Body of pancreas (tissue), 4 donors: ENCODE measurements around the gene MAPK14. TPM values are rescaled to one million over a fixed set of nuclear protein-coding genes. Genes with fewer than 3 reads are reported as not detected.

ENCODE experiments used
- ATAC-seq: fragments of 150-250 bp; one replicate; pipeline ENCODE4 v1.9.1; 2016
- DNase-seq, 4 donors: peaks; one replicate each; pipeline ENCODE4 v3.0.0-alpha.2; 2019
- H3K27ac ChIP-seq, 4 donors: fragments of 200-600 bp; sonication (generic); 1 replicate in 3 of 4; 2 replicates in 1 of 4; pipeline versions ENCODE4 v1.5.1 to v1.6.1; 2016 to 2019; ENCODE audit warnings: mild to moderate bottlenecking in 1 of 4, mixed read lengths in 1 of 4, moderate library complexity in 1 of 4
- H3K27me3 ChIP-seq, 2 donors: fragments of 200-600 bp; sonication (generic); one replicate each; pipeline ENCODE4 v1.6.0; 2016; ENCODE audit warnings: mild to moderate bottlenecking in 1 of 2
- H3K36me3 ChIP-seq, 2 donors: fragments of 200-600 bp; sonication (generic); replicated peaks in 1 of 2; 2 replicates each; pipeline ENCODE4 v1.5.1; 2016; ENCODE audit warnings: low read depth in 2 of 2; ENCODE audit not compliant: insufficient read depth in 1 of 2
- H3K4me1 ChIP-seq: fragments of 200-600 bp; sonication (generic); one replicate; pipeline ENCODE4 v1.6.0; 2016
- H3K4me3 ChIP-seq, 2 donors: fragments of 200-600 bp; sonication (generic); 1 replicate in 1 of 2; 2 replicates in 1 of 2; pipeline ENCODE4 v1.5.1; 2016 to 2019
- H3K9me3 ChIP-seq, 3 donors: fragments of 200-600 bp; sonication (generic); 1 replicate in 2 of 3; 2 replicates in 1 of 3; pipeline ENCODE4 v1.5.1; 2016
- CTCF ChIP-seq, 7 experiments: fragments of 450-650 bp in 4 of 7; fragments of 200-600 bp in 3 of 7; sonication (generic) in 3 of 7; IDR thresholded peaks; one replicate each; pipeline ENCODE4 v1.5.1; 2016 to 2019; ENCODE audit warnings: antibody characterized with exemption in 7 of 7
- POLR2A ChIP-seq, 3 donors: fragments of 450-650 bp; IDR thresholded peaks; one replicate each; pipeline ENCODE4 v1.6.1; 2016; ENCODE audit warnings: antibody characterized with exemption in 3 of 3, mild to moderate bottlenecking in 2 of 3
- WGBS, 2 donors: methylation state at CpG; one replicate each; pipeline ENCODE4 v1.1.5; 2017; 5-methylcytosine and 5-hydroxymethylcytosine counted together
- intact Hi-C: fragments of 100-400 bp; cut with DNase I; formaldehyde crosslinking; loops from one replicate; pipeline ENCODE4 v1.15.1; 2023
- total RNA-seq, 2 donors: library from RNA; depleted of rRNA; stranded (reverse); fragments of >200 nt; gene quantifications; one replicate each; pipeline ENCODE4 v1.1.0, GENCODE V29; 2016

The MAPK14 gene
- total RNA-seq, 2 donors from 2014 or later = 30.3 to 33.7 TPM

- 70 to 77% methylated on average over 4 of the region's 4 CpGs for WGBS, 2 donors
These were observed 87.3 kb downstream of the MAPK14 start for GRCh38 chr6:36114798-36115408.

GRCh38 chr6:36115412-36115811 is 87.8 kb downstream of the MAPK14 start:
- intact Hi-C loops = no loop called here
- WGBS, 2 donors = 91 to 95% methylated on average over 10 of the region's 10 CpGs
- no peaks in the 10 kb centered on the region for H3K9me3 ChIP-seq
- DNase-seq (no peak), ATAC-seq (no peak)
- peaks cover 0 to 3% of the 10 kb centered on the region in 2 donors for H3K36me3 ChIP-seq
- no peak overlapping the region for H3K27ac ChIP-seq
- H3K27me3 ChIP-seq = no peaks in the 10 kb centered on the region
- TF ChIP-seq CTCF (IDR thresholded peaks at IDR 0.05) (no peak), POLR2A (IDR thresholded peaks at IDR 0.05) (no peak)
- no peak overlapping the region for H3K4me3 ChIP-seq
- no peaks in the 10 kb centered on the region for H3K4me1 ChIP-seq

More at GRCh38 chr6:36114798-36115408, 87.3 kb downstream of the MAPK14 start:
- Histone ChIP-seq H3K27ac (no peak overlapping the region), H3K4me3 (no peak overlapping the region), H3K9me3 (no peaks in the 10 kb centered on the region), H3K36me3 (peaks cover 0 to 5% of the 10 kb centered on the region in 2 donors), H3K27me3 (no peaks in the 10 kb centered on the region), H3K4me1 (no peaks in the 10 kb centered on the region)
- intact Hi-C loops = no loop called here
- DNase-seq = no peak
- ATAC-seq = no peak
- no peak for TF ChIP-seq POLR2A (IDR thresholded peaks at IDR 0.05)
- no peak for TF ChIP-seq CTCF (IDR thresholded peaks at IDR 0.05)

- no peaks in the 10 kb centered on the region for H3K9me3 ChIP-seq
- intact Hi-C loops = no loop called here
- peaks cover 5% of the 10 kb centered on the region for H3K4me1 ChIP-seq
- H3K27me3 ChIP-seq = no peaks in the 10 kb centered on the region
- no peaks in the 10 kb centered on the region for H3K36me3 ChIP-seq
- WGBS, 2 donors = 44 to 45% methylated on average over 3 of the region's 3 CpGs
- ATAC-seq (no peak), DNase-seq (no peak)
- H3K27ac ChIP-seq = no peak overlapping the region
- TF ChIP-seq CTCF (IDR thresholded peaks at IDR 0.05) (no peak), POLR2A (IDR thresholded peaks at IDR 0.05) (no peak)
- H3K4me3 ChIP-seq = no peak overlapping the region
These were observed 88.7 kb downstream of the MAPK14 start for GRCh38 chr6:36116066-36116864.

GRCh38 chr6:36116943-36117342 is 89.3 kb downstream of the MAPK14 start:
- no peaks in the 10 kb centered on the region for H3K27me3 ChIP-seq
- no peaks in the 10 kb centered on the region for H3K9me3 ChIP-seq
- H3K4me3 ChIP-seq = no peak overlapping the region
- WGBS, 2 donors = 85 to 89% methylated on average over 2 of the region's 2 CpGs
- DNase-seq (no peak), ATAC-seq (no peak)
- peaks cover 6% of the 10 kb centered on the region for H3K4me1 ChIP-seq
- H3K36me3 ChIP-seq = no peaks in the 10 kb centered on the region
- no peak for TF ChIP-seq POLR2A (IDR thresholded peaks at IDR 0.05)
- H3K27ac ChIP-seq = no peak overlapping the region
- intact Hi-C loops = no loop called here

- 89 to 94% methylated on average over 8 of the region's 8 CpGs for WGBS, 2 donors
- Histone ChIP-seq H3K4me3 (no peak overlapping the region), H3K4me1 (peaks cover 6% of the 10 kb centered on the region), H3K27me3 (no peaks in the 10 kb centered on the region), H3K9me3 (no peaks in the 10 kb centered on the region), H3K36me3 (no peaks in the 10 kb centered on the region), H3K27ac (no peak overlapping the region)
- intact Hi-C loops = no loop called here
- no peak for ATAC-seq
- no peak for DNase-seq
- no peak for TF ChIP-seq POLR2A (IDR thresholded peaks at IDR 0.05)
- no peak for TF ChIP-seq CTCF (IDR thresholded peaks at IDR 0.05)
These were observed 90.3 kb downstream of the MAPK14 start for GRCh38 chr6:36117658-36118549.
